Endothelial cell of umbilical vein (primary cell): Measurements from ENCODE around the gene LRRC8B. TPM values are rescaled to one million over a fixed set of nuclear protein-coding genes. Genes with fewer than 3 reads are reported as not detected.

Source experiments
- BruUV-seq: library from RNA; stranded (reverse); fragments of 400-500 nt; replicated peaks from 2 replicates; lab custom pipeline; 2021; lab: Mats Ljungman, UMichigan
- CTCF ChIA-PET: fragments of 300-600, 350-600 bp; sonication (Branson Sonifier 250); formaldehyde crosslinking; loops from one replicate; lab custom pipeline; 2021; ENCODE audit warnings: antibody characterized with exemption, inconsistent platforms; lab: Charles Lee
- POLR2A ChIA-PET: fragments of 300-600, 350-600 bp; sonication (Branson Sonifier 250); formaldehyde crosslinking; loops from one replicate; lab custom pipeline; 2021; ENCODE audit warnings: antibody characterized with exemption, inconsistent platforms; lab: Charles Lee
- DNase-seq: peaks from one replicate; pipeline ENCODE4 v3.0.0-alpha.2; 2011; ENCODE audit warnings: low read depth, low spot score
- FAIRE-seq: peaks from 2 replicates; lab custom pipeline; 2011; peaks lifted over from hg19 to GRCh38; lab: Jason Lieb, UNC
- H2AFZ ChIP-seq: 2 replicates; pipeline ENCODE4 v1.6.0; 2012; ENCODE audit warnings: low read depth, low read length, control low read depth, inconsistent platforms
- H3K27ac ChIP-seq: 2 replicates; pipeline ENCODE4 v1.5.1; 2011; ENCODE audit warnings: low read depth, mild to moderate bottlenecking, control low read depth, low read length, moderate library complexity; ENCODE audit not compliant: insufficient read depth
- H3K27me3 ChIP-seq, 2 experiments: 2 replicates each; pipeline versions ENCODE4 v1.6.0 to v1.6.1; 2011; ENCODE audit warnings: low read length in 2 of 2, mixed read lengths in 1 of 2; ENCODE audit not compliant: control insufficient read depth in 2 of 2, insufficient read depth in 2 of 2
- H3K36me3 ChIP-seq, 2 experiments: 2 replicates in 1 of 2; 3 replicates in 1 of 2; pipeline ENCODE4 v1.5.1; 2011; ENCODE audit warnings: low read length in 2 of 2, mild to moderate bottlenecking in 1 of 2, moderate library complexity in 1 of 2; ENCODE audit not compliant: control insufficient read depth in 2 of 2, insufficient read depth in 2 of 2; ENCODE audit errors: extremely low read depth in 1 of 2
- H3K4me1 ChIP-seq: 3 replicates; pipeline ENCODE4 v1.5.1; 2011; ENCODE audit warnings: mild to moderate bottlenecking, low read length; ENCODE audit not compliant: control insufficient read depth, insufficient read depth; ENCODE audit errors: extremely low read depth
- H3K4me2 ChIP-seq: 2 replicates; pipeline ENCODE4 v1.6.1; 2011; ENCODE audit warnings: low read length, control low read depth, mixed read lengths; ENCODE audit not compliant: insufficient read depth
- H3K4me3 ChIP-seq, 3 experiments: fragments of 200-600 bp in 1 of 3; sonication (generic), shearing (Covaris generic) in 1 of 3; replicated peaks in 1 of 3; 2 replicates each; pipeline ENCODE4 v1.5.1; 2011 to 2016; ENCODE audit warnings: control low read depth in 3 of 3, low read length in 3 of 3, mild to moderate bottlenecking in 2 of 3, inconsistent platforms in 1 of 3, low read depth in 1 of 3, moderate library complexity in 1 of 3; ENCODE audit not compliant: insufficient read depth in 1 of 3
- H3K79me2 ChIP-seq: 2 replicates; pipeline ENCODE4 v1.6.0; 2012; ENCODE audit warnings: low read length, inconsistent platforms; ENCODE audit not compliant: control insufficient read depth, insufficient read depth
- H3K9ac ChIP-seq: replicated peaks from 2 replicates; pipeline ENCODE3; 2011; ENCODE audit warnings: low read length, control low read depth; ENCODE audit not compliant: insufficient read depth; ENCODE audit errors: extremely low read depth
- H3K9me1 ChIP-seq: replicated peaks from 3 replicates; pipeline ENCODE4 v1.6.0; 2011; ENCODE audit warnings: mild to moderate bottlenecking, low read length; ENCODE audit not compliant: control insufficient read depth, insufficient read depth; ENCODE audit errors: extremely low read depth
- H3K9me3 ChIP-seq: replicated peaks from 2 replicates; pipeline ENCODE4 v1.5.1; 2012; ENCODE audit warnings: low read length, inconsistent platforms; ENCODE audit not compliant: control insufficient read depth, insufficient read depth
- H4K20me1 ChIP-seq: replicated peaks from 2 replicates; pipeline ENCODE3; 2011; ENCODE audit warnings: mild to moderate bottlenecking, low read length; ENCODE audit not compliant: control insufficient read depth, insufficient read depth; ENCODE audit errors: extremely low read depth
- GATA2 ChIP-seq: IDR thresholded peaks from 2 replicates; pipeline ENCODE4 v1.7.0; 2011; ENCODE audit warnings: low read depth, mild to moderate bottlenecking, moderate library complexity, mixed read lengths, low read length; ENCODE audit not compliant: insufficient read length, insufficient read depth
- JUN ChIP-seq: IDR thresholded peaks from 2 replicates; pipeline ENCODE4 v1.6.1; 2011; ENCODE audit warnings: borderline replicate concordance, low read depth; ENCODE audit not compliant: insufficient read length, insufficient read depth
- POLR2A ChIP-seq: IDR thresholded peaks from 2 replicates; pipeline ENCODE4 v1.6.1; 2012; ENCODE audit warnings: low read depth, mild to moderate bottlenecking, control low read depth, low read length
- dilution Hi-C: fragments of 300-500 bp; cut with MboI; formaldehyde crosslinking; loops from one replicate; pipeline ENCODE4 v1.15.0; 2019; ENCODE audit warnings: low sequenced_read_pairs; ENCODE audit not compliant: extremely low pct_ligation_motif_present
- intact Hi-C: fragments of 100-400 bp; cut with micrococcal nuclease; formaldehyde crosslinking; loops from one replicate; pipeline ENCODE4 v1.10.0; 2022
- polyA plus RNA-seq, 4 experiments: library from polyadenylated mRNA; depleted of rRNA in 3 of 4; stranded (reverse) in 3 of 4; unstranded in 1 of 4; fragments of >200 nt; gene quantifications; 2 replicates each; pipeline versions ENCODE4 v1.2.1 to v1.2.3, GENCODE V29; 2011 to 2012; ENCODE audit warnings: missing spikeins in 1 of 4
- total RNA-seq: library from RNA; stranded (reverse); gene quantifications from 2 replicates; pipeline ENCODE4 v1.2.3, GENCODE V29; 2021
- TF ChIP-seq, protein P1 (sequence below), 2 donors: IDR thresholded peaks; 1 replicate in 1 of 2; 2 replicates in 1 of 2; pipeline ENCODE4 v1.5.1; 2011; ENCODE audit warnings: low read length in 2 of 2, mild to moderate bottlenecking in 2 of 2, moderate library complexity in 2 of 2, control low read depth in 1 of 2, inconsistent platforms in 1 of 2, low read depth in 1 of 2; ENCODE audit not compliant: insufficient read depth in 1 of 2; ENCODE audit errors: extremely low read depth in 1 of 2
- TF ChIP-seq, protein P2 (sequence below): IDR thresholded peaks from 2 replicates; pipeline ENCODE4 v1.6.1; 2011; ENCODE audit not compliant: insufficient read depth, insufficient read length

Gene LRRC8B
- total and polyA plus RNA-seq, 2 donors (not counting 3 experiments of a cell fraction or from before 2014, with no cell fraction given): 15.2 to 15.8 TPM

GRCh38 chr1:89643577-89643976 is 118.9 kb downstream of the LRRC8B start:
- Histone ChIP-seq H3K27ac (peak overlapping the region; percentile 12), H3K4me1 (peaks cover 26% of the 10 kb centered on the region), H3K9me1 (no peaks in the 10 kb centered on the region), H3K36me3 (peaks cover 0 to 2% of the 10 kb centered on the region in 2 experiments), H3K9ac (peak overlapping the region; percentile 23), H3K9me3 (peaks cover 2% of the 10 kb centered on the region), H3K4me2 (peak overlapping the region; percentile 70), H4K20me1 (peaks cover 16% of the 10 kb centered on the region), H2AFZ (no peak overlapping the region), H3K79me2 (peaks cover 97% of the 10 kb centered on the region), H3K4me3 (no peak overlapping the region), H3K27me3 (no peaks in the 10 kb centered on the region)
- BruUV-seq: no TSS peak
- TF ChIP-seq GATA2 (no peak), JUN (no peak), POLR2A (no peak)
- TF ChIP-seq, protein P1, sequence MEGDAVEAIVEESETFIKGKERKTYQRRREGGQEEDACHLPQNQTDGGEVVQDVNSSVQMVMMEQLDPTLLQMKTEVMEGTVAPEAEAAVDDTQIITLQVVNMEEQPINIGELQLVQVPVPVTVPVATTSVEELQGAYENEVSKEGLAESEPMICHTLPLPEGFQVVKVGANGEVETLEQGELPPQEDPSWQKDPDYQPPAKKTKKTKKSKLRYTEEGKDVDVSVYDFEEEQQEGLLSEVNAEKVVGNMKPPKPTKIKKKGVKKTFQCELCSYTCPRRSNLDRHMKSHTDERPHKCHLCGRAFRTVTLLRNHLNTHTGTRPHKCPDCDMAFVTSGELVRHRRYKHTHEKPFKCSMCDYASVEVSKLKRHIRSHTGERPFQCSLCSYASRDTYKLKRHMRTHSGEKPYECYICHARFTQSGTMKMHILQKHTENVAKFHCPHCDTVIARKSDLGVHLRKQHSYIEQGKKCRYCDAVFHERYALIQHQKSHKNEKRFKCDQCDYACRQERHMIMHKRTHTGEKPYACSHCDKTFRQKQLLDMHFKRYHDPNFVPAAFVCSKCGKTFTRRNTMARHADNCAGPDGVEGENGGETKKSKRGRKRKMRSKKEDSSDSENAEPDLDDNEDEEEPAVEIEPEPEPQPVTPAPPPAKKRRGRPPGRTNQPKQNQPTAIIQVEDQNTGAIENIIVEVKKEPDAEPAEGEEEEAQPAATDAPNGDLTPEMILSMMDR (IDR thresholded peaks at IDR 0.05; ENCODE audit: extremely low read depth in 1 of 2, insufficient read depth in 1 of 2, low read depth in 1 of 2, low read length in 2 of 2): no peak
- TF ChIP-seq, protein P2, sequence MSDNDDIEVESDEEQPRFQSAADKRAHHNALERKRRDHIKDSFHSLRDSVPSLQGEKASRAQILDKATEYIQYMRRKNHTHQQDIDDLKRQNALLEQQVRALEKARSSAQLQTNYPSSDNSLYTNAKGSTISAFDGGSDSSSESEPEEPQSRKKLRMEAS: no peak
- CTCF ChIA-PET: interaction anchor here (0.7 to 1.3 kb wide), 3 partner anchors 11 to 119 kb away, joined by 3 to 6 read pairs (median 3); partner anchors contain the start of gene LRRC8C
- DNase-seq (peak; percentile 66), FAIRE-seq (no peak)
- POLR2A ChIA-PET: no interaction called here
- intact Hi-C loops: no loop called here
- dilution Hi-C loops: no loop called here
